Activated CD8-positive, alpha-beta T cell treated with anti-CD3 and anti-CD28 coated beads, Interleukin-2, amount 10 ng/mL, durations not matched to agents 7 days and 5 days (primary cell): ENCODE data around the gene LYRM9. TPM values are rescaled to one million over a fixed set of nuclear protein-coding genes. Genes with fewer than 3 reads are reported as not detected.

Source experiments
- ATAC-seq: fragments of 150-1000 bp; cut with Tn5 transposase; one replicate; pipeline ENCODE4 v1.10.0; 2021; ENCODE audit warnings: moderate library complexity
- CTCF ChIA-PET: fragments of 350-600 bp; sonication (Branson Sonifier 250); formaldehyde crosslinking; loops from one replicate; lab custom pipeline; 2021; ENCODE audit warnings: antibody characterized with exemption; lab: Charles Lee
- POLR2A ChIA-PET: fragments of 350-600 bp; sonication (Branson Sonifier 250); formaldehyde crosslinking; loops from one replicate; lab custom pipeline; 2021; ENCODE audit warnings: antibody characterized with exemption; lab: Charles Lee
- DNase-seq: peaks from one replicate; pipeline ENCODE4 v3.0.0-alpha.2; 2020
- H3K27ac Mint-ChIP-seq: one replicate; pipeline ENCODE4 v1.8.0; 2021; ENCODE audit warnings: mild to moderate bottlenecking, mixed read lengths
- H3K27me3 Mint-ChIP-seq: one replicate; pipeline ENCODE4 v1.8.0; 2021; ENCODE audit warnings: low read depth, mixed read lengths
- H3K36me3 Mint-ChIP-seq: one replicate; pipeline ENCODE4 v1.8.0; 2021; ENCODE audit warnings: low read depth, mixed read lengths
- H3K4me1 Mint-ChIP-seq: one replicate; pipeline ENCODE4 v1.8.0; 2021; ENCODE audit warnings: low read depth, mixed read lengths
- H3K4me3 Mint-ChIP-seq: one replicate; pipeline ENCODE4 v1.8.0; 2021; ENCODE audit warnings: mild to moderate bottlenecking, mixed read lengths
- H3K9me3 Mint-ChIP-seq: one replicate; pipeline ENCODE4 v1.8.0; 2022; ENCODE audit warnings: mixed read lengths; ENCODE audit not compliant: insufficient read depth
- total RNA-seq, 2 experiments: library from RNA; stranded (reverse); gene quantifications; one replicate each; pipeline ENCODE4 v1.2.3, GENCODE V29; 2021

The LYRM9 gene
- total RNA-seq, 2 experiments from 2014 or later = 1.6 to 3.6 TPM

- ChIA-PET CTCF (no interaction called here), POLR2A (no interaction called here)
- Mint-ChIP-seq H3K36me3 (no peaks in the 10 kb centered on the region), H3K27ac (no peak overlapping the region), H3K9me3 (peaks cover 4% of the 10 kb centered on the region), H3K4me3 (no peak overlapping the region), H3K27me3 (peaks cover 16% of the 10 kb centered on the region), H3K4me1 (no peaks in the 10 kb centered on the region)
- ATAC-seq = no peak
- no peak for DNase-seq
Measured at GRCh38 chr17:27904534-27905446, 11.6 kb upstream of the LYRM9 start.

- peaks cover 4% of the 10 kb centered on the region for H3K9me3 Mint-ChIP-seq
- no peak for ATAC-seq
- H3K36me3 Mint-ChIP-seq = no peaks in the 10 kb centered on the region
- peaks cover 17% of the 10 kb centered on the region for H3K27me3 Mint-ChIP-seq
- CTCF ChIA-PET = no interaction called here
- POLR2A ChIA-PET = no interaction called here
- H3K4me3 Mint-ChIP-seq = no peak overlapping the region
- no peak overlapping the region for H3K27ac Mint-ChIP-seq
- DNase-seq = no peak
- H3K4me1 Mint-ChIP-seq = no peaks in the 10 kb centered on the region
Measured at GRCh38 chr17:27904114-27904513, 10.9 kb upstream of the LYRM9 start.

- ChIA-PET POLR2A (no interaction called here), CTCF (no interaction called here)
- Mint-ChIP-seq H3K9me3 (no peaks in the 10 kb centered on the region), H3K27ac (no peak overlapping the region), H3K27me3 (peaks cover 27% of the 10 kb centered on the region), H3K36me3 (no peaks in the 10 kb centered on the region), H3K4me1 (no peaks in the 10 kb centered on the region), H3K4me3 (no peak overlapping the region)
- ATAC-seq (no peak), DNase-seq (no peak)
Measured at GRCh38 chr17:27899525-27899924, 6.4 kb upstream of the LYRM9 start.

- Mint-ChIP-seq H3K27me3 (peaks cover 28% of the 10 kb centered on the region), H3K4me1 (peaks cover 11% of the 10 kb centered on the region), H3K27ac (no peak overlapping the region), H3K9me3 (no peaks in the 10 kb centered on the region), H3K36me3 (no peaks in the 10 kb centered on the region), H3K4me3 (no peak overlapping the region)
- ATAC-seq (no peak), DNase-seq (no peak)
- CTCF ChIA-PET = interaction anchor here (1.0 kb wide), 1 partner anchor 91 kb away, joined by 3 read pairs; no protein-coding TSS in a partner anchor
- POLR2A ChIA-PET = no interaction called here
Measured at GRCh38 chr17:27898096-27898495, 4.9 kb upstream of the LYRM9 start.

GRCh38 chr17:27896701-27897100 lies 3.5 kb upstream of the LYRM9 start:
- no peak for DNase-seq
- ChIA-PET POLR2A (no interaction called here), CTCF (interaction anchor here (1.0 kb wide), 1 partner anchor 90 kb away, joined by 3 read pairs; no protein-coding TSS in a partner anchor)
- H3K36me3 Mint-ChIP-seq = no peaks in the 10 kb centered on the region
- no peak overlapping the region for H3K27ac Mint-ChIP-seq
- no peak overlapping the region for H3K4me3 Mint-ChIP-seq
- peaks cover 16% of the 10 kb centered on the region for H3K4me1 Mint-ChIP-seq
- no peaks in the 10 kb centered on the region for H3K9me3 Mint-ChIP-seq
- ATAC-seq = no peak
- H3K27me3 Mint-ChIP-seq = peaks cover 26% of the 10 kb centered on the region

- no peaks in the 10 kb centered on the region for H3K36me3 Mint-ChIP-seq
- no peak overlapping the region for H3K27ac Mint-ChIP-seq
- POLR2A ChIA-PET = no interaction called here
- H3K4me3 Mint-ChIP-seq = no peak overlapping the region
- no peaks in the 10 kb centered on the region for H3K9me3 Mint-ChIP-seq
- H3K4me1 Mint-ChIP-seq = peaks cover 16% of the 10 kb centered on the region
- ATAC-seq (no peak), DNase-seq (no peak)
- H3K27me3 Mint-ChIP-seq = peaks cover 26% of the 10 kb centered on the region
- CTCF ChIA-PET = interaction anchor here (8.8 kb wide), 1 partner anchor 88 kb away, joined by 198 read pairs; no protein-coding TSS in a partner anchor
Measured at GRCh38 chr17:27895940-27896535, 2.9 kb upstream of the LYRM9 start.

GRCh38 chr17:27895123-27895895 lies 2.1 kb upstream of the LYRM9 start:
- no peaks in the 10 kb centered on the region for H3K9me3 Mint-ChIP-seq
- DNase-seq (no peak), ATAC-seq (no peak)
- no peak overlapping the region for H3K27ac Mint-ChIP-seq
- H3K27me3 Mint-ChIP-seq = peaks cover 26% of the 10 kb centered on the region
- CTCF ChIA-PET = interaction anchor here (2.7 to 8.8 kb wide), 4 partner anchors 11 to 356 kb away, joined by 12 to 198 read pairs (median 57); no protein-coding TSS in a partner anchor
- no peaks in the 10 kb centered on the region for H3K36me3 Mint-ChIP-seq
- POLR2A ChIA-PET = no interaction called here
- H3K4me3 Mint-ChIP-seq = no peak overlapping the region
- H3K4me1 Mint-ChIP-seq = peaks cover 16% of the 10 kb centered on the region

- Mint-ChIP-seq H3K9me3 (no peaks in the 10 kb centered on the region), H3K4me3 (peak overlapping the region; percentile 77), H3K27ac (no peak overlapping the region), H3K27me3 (peaks cover 23% of the 10 kb centered on the region), H3K36me3 (no peaks in the 10 kb centered on the region), H3K4me1 (peaks cover 17% of the 10 kb centered on the region)
- POLR2A ChIA-PET = interaction anchor here (0.7 to 2.1 kb wide), 5 partner anchors 10 to 88 kb away, joined by 3 to 37 read pairs (median 5); no protein-coding TSS in a partner anchor
- ATAC-seq (no peak), DNase-seq (no peak)
- CTCF ChIA-PET = interaction anchor here (0.8 to 8.8 kb wide), 43 partner anchors 9 to 657 kb away, joined by 3 to 198 read pairs (median 4); partner anchors contain the start of gene NOS2
Measured at GRCh38 chr17:27893841-27894503, 807 bp upstream of the LYRM9 start.

GRCh38 chr17:27892542-27892865 lies 661 bp downstream of the LYRM9 start:
- POLR2A ChIA-PET = interaction anchor here (1.3 to 2.1 kb wide), 3 partner anchors 13 to 427 kb away, joined by 3 to 37 read pairs (median 6); no protein-coding TSS in a partner anchor
- H3K27me3 Mint-ChIP-seq = peaks cover 22% of the 10 kb centered on the region

GRCh38 chr17:27891841-27892240 lies 1.3 kb downstream of the LYRM9 start:
- ChIA-PET CTCF (interaction anchor here (1.0 to 8.8 kb wide), 4 partner anchors 8 to 94 kb away, joined by 3 to 198 read pairs (median 57); no protein-coding TSS in a partner anchor), POLR2A (interaction anchor here (1.3 to 2.1 kb wide), 2 partner anchors 85 to 428 kb away, joined by 3 to 37 read pairs; no protein-coding TSS in a partner anchor)
- Mint-ChIP-seq H3K27me3 (peaks cover 18% of the 10 kb centered on the region), H3K4me3 (no peak overlapping the region), H3K36me3 (no peaks in the 10 kb centered on the region), H3K27ac (no peak overlapping the region), H3K4me1 (peaks cover 26% of the 10 kb centered on the region), H3K9me3 (no peaks in the 10 kb centered on the region)
- ATAC-seq = no peak
- no peak for DNase-seq

More at GRCh38 chr17:27892542-27892865, 661 bp downstream of the LYRM9 start:
- Mint-ChIP-seq H3K4me1 (peaks cover 26% of the 10 kb centered on the region), H3K36me3 (no peaks in the 10 kb centered on the region), H3K4me3 (peak overlapping the region; percentile 77), H3K27ac (peak overlapping the region; percentile 49), H3K9me3 (no peaks in the 10 kb centered on the region)
- DNase-seq (no peak), ATAC-seq (no peak)
- CTCF ChIA-PET = interaction anchor here (0.6 to 8.8 kb wide), 18 partner anchors 8 to 427 kb away, joined by 3 to 198 read pairs (median 6); partner anchors contain the start of gene NOS2
